A549 (cell line): ENCODE measurements around the gene ZBTB16. TPM values are rescaled to one million over a fixed set of nuclear protein-coding genes. Genes with fewer than 3 reads are reported as not detected.

ENCODE experiments used
- ATAC-seq, 2 experiments: fragments of 200-7000 bp in 1 of 2; fragments of >200 bp in 1 of 2; cut with Nextera tagmentation in 1 of 2; cut with Tn5 transposase in 1 of 2; 3 replicates each; pipeline versions ENCODE4 v1.8.0 to v1.9.1; 2018 to 2020; ENCODE audit warnings: mild to moderate bottlenecking in 1 of 2, moderate library complexity in 1 of 2
- CTCF ChIA-PET: fragments of 300-600 bp; sonication (Branson Sonifier 250); formaldehyde crosslinking; extraction: SDS; loops from one replicate; lab custom pipeline; 2021; ENCODE audit warnings: antibody characterized with exemption, inconsistent platforms; lab: Yijun Ruan, JAX
- POLR2A ChIA-PET: fragments of 350-600 bp; formaldehyde crosslinking; extraction: SDS; loops from one replicate; lab custom pipeline; 2021; ENCODE audit warnings: antibody characterized with exemption, inconsistent platforms; lab: Yijun Ruan, JAX
- DNase-seq, 2 experiments: peaks; one replicate each; pipeline versions ENCODE4 v3.0.0 to v3.0.0-alpha.2; 2011 to 2016; ENCODE audit warnings: low read depth in 1 of 2, low spot score in 1 of 2
- FAIRE-seq: peaks from 2 replicates; lab custom pipeline; 2011; peaks lifted over from hg19 to GRCh38; lab: Jason Lieb, UNC
- H3K27ac ChIP-seq, 2 experiments: fragments of >200 bp; sonication (Bioruptor Twin); formaldehyde crosslinking; 3 replicates each; pipeline ENCODE4 v1.5.1; 2016 to 2017
- H3K4me1 ChIP-seq: fragments of >200 bp; sonication (Bioruptor Twin); formaldehyde crosslinking; 3 replicates; pipeline ENCODE4 v1.6.1; 2016
- H3K4me2 ChIP-seq: fragments of >200 bp; sonication (Bioruptor Twin); formaldehyde crosslinking; 3 replicates; pipeline ENCODE4 v1.6.1; 2016
- H3K4me3 ChIP-seq: fragments of >200 bp; sonication (Bioruptor Twin); formaldehyde crosslinking; 3 replicates; pipeline ENCODE4 v1.5.1; 2016
- H3K9me3 ChIP-seq: fragments of >200 bp; sonication (Bioruptor Twin); formaldehyde crosslinking; 3 replicates; pipeline ENCODE4 v1.6.1; 2016
- BCL3 ChIP-seq: fragments of >200 bp; sonication (Bioruptor Twin); formaldehyde crosslinking; IDR thresholded peaks from 3 replicates; pipeline ENCODE4 v1.6.1; 2016
- BHLHE40 ChIP-seq: IDR thresholded peaks from 2 replicates; pipeline ENCODE4 v1.6.1; 2012; ENCODE audit warnings: low read depth, low read length, inconsistent platforms
- CEBPB ChIP-seq, 2 experiments: fragments of >200 bp in 1 of 2; sonication (Bioruptor Twin) in 1 of 2; formaldehyde crosslinking in 1 of 2; IDR thresholded peaks; 2 replicates each; pipeline ENCODE4 v1.6.1; 2012 to 2016
- E2F6 ChIP-seq: IDR thresholded peaks from 2 replicates; pipeline ENCODE4 v1.6.1; 2012; ENCODE audit warnings: low read depth, borderline replicate concordance
- FOSL2 ChIP-seq, 2 experiments: fragments of 450-650 bp in 1 of 2; fragments of >200 bp in 1 of 2; sonication (Bioruptor Twin) in 1 of 2; formaldehyde crosslinking; IDR thresholded peaks; 2 replicates each; pipeline versions ENCODE4 v1.5.0 to v1.6.1; 2016 to 2020; ENCODE audit warnings: mild to moderate bottlenecking in 1 of 2, moderate library complexity in 1 of 2
- FOXS1 ChIP-seq: fragments of 250-450 bp; sonication (Bioruptor Pico); IDR thresholded peaks from 2 replicates; pipeline ENCODE4 v1.5.0; 2020; ENCODE audit warnings: mild to moderate bottlenecking, moderate library complexity
- GATA3 ChIP-seq: IDR thresholded peaks from 2 replicates; pipeline ENCODE4 v1.6.1; 2012; ENCODE audit warnings: borderline replicate concordance
- HMGXB4 ChIP-seq: fragments of 250-450 bp; sonication (Bioruptor Pico); IDR thresholded peaks from 2 replicates; pipeline ENCODE4 v1.5.0; 2021; ENCODE audit warnings: mild to moderate bottlenecking, moderate library complexity, borderline replicate concordance
- MAFK ChIP-seq: fragments of 450-650 bp; IDR thresholded peaks from 2 replicates; pipeline ENCODE4 v1.6.1; 2014; ENCODE audit not compliant: partially characterized antibody
- MAZ ChIP-seq: fragments of 150-350 bp; IDR thresholded peaks from 2 replicates; pipeline ENCODE4 v1.6.1; 2014; ENCODE audit warnings: antibody characterized with exemption, low read depth, low read length, borderline replicate concordance
- NPAS2 ChIP-seq: fragments of 250-450 bp; sonication (Bioruptor Pico); IDR thresholded peaks from 2 replicates; pipeline ENCODE4 v1.8.0; 2022; ENCODE audit warnings: mild to moderate bottlenecking, moderate library complexity, borderline replicate concordance
- PHF8 ChIP-seq: fragments of 200-600 bp; sonication (generic); IDR thresholded peaks from 2 replicates; pipeline ENCODE4 v1.6.1; 2016; ENCODE audit warnings: low read depth, mild to moderate bottlenecking, antibody characterized with exemption, moderate library complexity, borderline replicate concordance
- POLR2A ChIP-seq: IDR thresholded peaks from 2 replicates; pipeline ENCODE4 v1.6.1; 2012; ENCODE audit warnings: mild to moderate bottlenecking, low read length
- RAD21 ChIP-seq, 2 experiments: fragments of >200 bp in 1 of 2; sonication (Bioruptor Twin) in 1 of 2; formaldehyde crosslinking in 1 of 2; IDR thresholded peaks in 1 of 2; conservative IDR thresholded peaks in 1 of 2; 2 replicates in 1 of 2; 3 replicates in 1 of 2; pipeline ENCODE4 v1.6.1; 2012 to 2018; ENCODE audit warnings: inconsistent platforms in 1 of 2
- TP53 ChIP-seq: fragments of 250-450 bp; sonication (Bioruptor Pico); IDR thresholded peaks from 2 replicates; pipeline ENCODE4 v1.5.0; 2021; ENCODE audit warnings: mild to moderate bottlenecking, moderate library complexity
- ZC3H11A ChIP-seq: fragments of 450-650 bp; IDR thresholded peaks from 2 replicates; pipeline ENCODE4 v1.6.1; 2014; ENCODE audit warnings: antibody characterized with exemption, mild to moderate bottlenecking
- ZSCAN20 ChIP-seq: fragments of 250-450 bp; sonication (Bioruptor Pico); IDR thresholded peaks from 2 replicates; pipeline ENCODE4 v1.8.0; 2022; ENCODE audit warnings: mild to moderate bottlenecking, moderate library complexity
- WGBS: methylation state at CpG from one replicate; pipeline ENCODE4 v1.1.6; 2017; ENCODE audit errors: missing lambda C conversion rate; 5-methylcytosine and 5-hydroxymethylcytosine counted together
- polyA plus RNA-seq, 4 experiments: library from polyadenylated mRNA; depleted of rRNA in 3 of 4; stranded (reverse); fragments of >200 nt; fragmentation: RNase III in 1 of 4; extraction: RNeasy Plus Mini Kit Qiagen cat#74134 plus additional on column Dnase treatment in 1 of 4; gene quantifications; 2 replicates in 3 of 4; 3 replicates in 1 of 4; pipeline ENCODE4 v1.2.3, GENCODE V29; 2011 to 2017
- TF ChIP-seq, protein P1 (sequence below): fragments of 200-600 bp; sonication (generic); IDR thresholded peaks from 2 replicates; pipeline ENCODE4 v1.6.1; 2016; ENCODE audit warnings: antibody characterized with exemption, mild to moderate bottlenecking, moderate library complexity
- TF ChIP-seq, protein P2 (sequence below): fragments of 250-450 bp; sonication (Bioruptor Pico); IDR thresholded peaks from 2 replicates; pipeline ENCODE4 v1.5.0; 2020; ENCODE audit warnings: low read depth, mild to moderate bottlenecking, moderate library complexity
- TF ChIP-seq, protein P3 (sequence below): fragments of 150-350 bp; IDR thresholded peaks from 2 replicates; pipeline ENCODE4 v1.6.1; 2014; ENCODE audit warnings: low read depth, mild to moderate bottlenecking, low read length

The ZBTB16 gene
- polyA plus RNA-seq, 2 of the 4 experiments (the other 2 are of a cell fraction) = not detected

- no peaks in the 10 kb centered on the region for H3K4me1 ChIP-seq
- no peak overlapping the region for H3K4me3 ChIP-seq
- CTCF ChIA-PET = interaction anchor here (1.0 to 2.1 kb wide), 2 partner anchors 48 to 153 kb away, joined by 3 to 10 read pairs; no protein-coding TSS in a partner anchor
- DNase-seq = no peak
- no peaks in the 10 kb centered on the region for H3K9me3 ChIP-seq
- H3K27ac ChIP-seq = no peak overlapping the region
- FAIRE-seq = no peak
- 47% methylated on average over 7 of the region's 10 CpGs for WGBS
- TF ChIP-seq BCL3 = no peak
- TF ChIP-seq NPAS2 (CRISPR knock-in tag) = no peak
- TF ChIP-seq, protein P1, sequence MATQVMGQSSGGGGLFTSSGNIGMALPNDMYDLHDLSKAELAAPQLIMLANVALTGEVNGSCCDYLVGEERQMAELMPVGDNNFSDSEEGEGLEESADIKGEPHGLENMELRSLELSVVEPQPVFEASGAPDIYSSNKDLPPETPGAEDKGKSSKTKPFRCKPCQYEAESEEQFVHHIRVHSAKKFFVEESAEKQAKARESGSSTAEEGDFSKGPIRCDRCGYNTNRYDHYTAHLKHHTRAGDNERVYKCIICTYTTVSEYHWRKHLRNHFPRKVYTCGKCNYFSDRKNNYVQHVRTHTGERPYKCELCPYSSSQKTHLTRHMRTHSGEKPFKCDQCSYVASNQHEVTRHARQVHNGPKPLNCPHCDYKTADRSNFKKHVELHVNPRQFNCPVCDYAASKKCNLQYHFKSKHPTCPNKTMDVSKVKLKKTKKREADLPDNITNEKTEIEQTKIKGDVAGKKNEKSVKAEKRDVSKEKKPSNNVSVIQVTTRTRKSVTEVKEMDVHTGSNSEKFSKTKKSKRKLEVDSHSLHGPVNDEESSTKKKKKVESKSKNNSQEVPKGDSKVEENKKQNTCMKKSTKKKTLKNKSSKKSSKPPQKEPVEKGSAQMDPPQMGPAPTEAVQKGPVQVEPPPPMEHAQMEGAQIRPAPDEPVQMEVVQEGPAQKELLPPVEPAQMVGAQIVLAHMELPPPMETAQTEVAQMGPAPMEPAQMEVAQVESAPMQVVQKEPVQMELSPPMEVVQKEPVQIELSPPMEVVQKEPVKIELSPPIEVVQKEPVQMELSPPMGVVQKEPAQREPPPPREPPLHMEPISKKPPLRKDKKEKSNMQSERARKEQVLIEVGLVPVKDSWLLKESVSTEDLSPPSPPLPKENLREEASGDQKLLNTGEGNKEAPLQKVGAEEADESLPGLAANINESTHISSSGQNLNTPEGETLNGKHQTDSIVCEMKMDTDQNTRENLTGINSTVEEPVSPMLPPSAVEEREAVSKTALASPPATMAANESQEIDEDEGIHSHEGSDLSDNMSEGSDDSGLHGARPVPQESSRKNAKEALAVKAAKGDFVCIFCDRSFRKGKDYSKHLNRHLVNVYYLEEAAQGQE = no peak
- no peak for TF ChIP-seq CEBPB (IDR thresholded peaks at IDR 0.05)
- no peak for TF ChIP-seq POLR2A
- no peak for TF ChIP-seq MAZ
- no peak for TF ChIP-seq RAD21 (conservative IDR thresholded peaks at IDR 0.05 in 1 of 2, IDR thresholded peaks at IDR 0.05 in 1 of 2)
- no peak for TF ChIP-seq FOXS1 (CRISPR knock-in tag)
- TF ChIP-seq ZSCAN20 (CRISPR knock-in tag) = no peak
- TF ChIP-seq ZC3H11A = no peak
- no peak for TF ChIP-seq E2F6
- TF ChIP-seq FOSL2 (IDR thresholded peaks at IDR 0.05) = no peak
- no peak for TF ChIP-seq FOSL2 (CRISPR knock-in tag; IDR thresholded peaks at IDR 0.05)
- no peak for TF ChIP-seq MAFK
- TF ChIP-seq, protein P2, sequence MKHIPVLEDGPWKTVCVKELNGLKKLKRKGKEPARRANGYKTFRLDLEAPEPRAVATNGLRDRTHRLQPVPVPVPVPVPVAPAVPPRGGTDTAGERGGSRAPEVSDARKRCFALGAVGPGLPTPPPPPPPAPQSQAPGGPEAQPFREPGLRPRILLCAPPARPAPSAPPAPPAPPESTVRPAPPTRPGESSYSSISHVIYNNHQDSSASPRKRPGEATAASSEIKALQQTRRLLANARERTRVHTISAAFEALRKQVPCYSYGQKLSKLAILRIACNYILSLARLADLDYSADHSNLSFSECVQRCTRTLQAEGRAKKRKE (CRISPR knock-in tag) = no peak
- TF ChIP-seq BHLHE40 = no peak
- TF ChIP-seq GATA3 = no peak
- no peak for TF ChIP-seq HMGXB4
- TF ChIP-seq PHF8 = no peak
- no peak for TF ChIP-seq TP53 (CRISPR knock-in tag)
- TF ChIP-seq, protein P3, sequence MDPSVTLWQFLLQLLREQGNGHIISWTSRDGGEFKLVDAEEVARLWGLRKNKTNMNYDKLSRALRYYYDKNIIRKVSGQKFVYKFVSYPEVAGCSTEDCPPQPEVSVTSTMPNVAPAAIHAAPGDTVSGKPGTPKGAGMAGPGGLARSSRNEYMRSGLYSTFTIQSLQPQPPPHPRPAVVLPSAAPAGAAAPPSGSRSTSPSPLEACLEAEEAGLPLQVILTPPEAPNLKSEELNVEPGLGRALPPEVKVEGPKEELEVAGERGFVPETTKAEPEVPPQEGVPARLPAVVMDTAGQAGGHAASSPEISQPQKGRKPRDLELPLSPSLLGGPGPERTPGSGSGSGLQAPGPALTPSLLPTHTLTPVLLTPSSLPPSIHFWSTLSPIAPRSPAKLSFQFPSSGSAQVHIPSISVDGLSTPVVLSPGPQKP = no peak
- TF ChIP-seq, all 56 proteins: peak for 0
- POLR2A ChIA-PET = no interaction called here
- no peak for ATAC-seq
- H3K4me2 ChIP-seq = no peak overlapping the region
Measured at GRCh38 chr11:114108501-114109205, 49.1 kb downstream of the ZBTB16 start.
